Trophoblast cell (in vitro differentiated cells and primary cell): ENCODE measurements around the gene PPP4R1.

ENCODE experiments used
- DNase-seq, 2 donors: peaks; one replicate each; pipeline ENCODE4 v3.0.0-alpha.2; 2016
- H2AFZ ChIP-seq: 2 replicates; pipeline ENCODE4 v1.6.1; 2013; ENCODE audit warnings: low read length, moderate library complexity, mild to moderate bottlenecking; ENCODE audit not compliant: insufficient read depth, poor library complexity
- H2AK5ac ChIP-seq: 2 replicates; pipeline ENCODE4 v1.6.1; 2013; ENCODE audit warnings: mild to moderate bottlenecking, low read length
- H2BK120ac ChIP-seq: 2 replicates; pipeline ENCODE4 v1.6.1; 2013; ENCODE audit warnings: low read length, mild to moderate bottlenecking, moderate library complexity; ENCODE audit not compliant: insufficient read depth, poor library complexity
- H2BK12ac ChIP-seq: 2 replicates; pipeline ENCODE4 v1.6.1; 2013; ENCODE audit warnings: mild to moderate bottlenecking, low read length, moderate library complexity
- H2BK5ac ChIP-seq: 2 replicates; pipeline ENCODE4 v1.6.1; 2013; ENCODE audit warnings: low read length, low read depth, moderate library complexity, mild to moderate bottlenecking; ENCODE audit not compliant: poor library complexity
- H3K14ac ChIP-seq: 2 replicates; pipeline ENCODE4 v1.6.1; 2013; ENCODE audit warnings: mild to moderate bottlenecking, low read length
- H3K18ac ChIP-seq: 2 replicates; pipeline ENCODE4 v1.6.1; 2013; ENCODE audit warnings: mild to moderate bottlenecking, low read length
- H3K23ac ChIP-seq: 2 replicates; pipeline ENCODE4 v1.6.1; 2013; ENCODE audit warnings: low read length
- H3K27ac ChIP-seq: 2 replicates; pipeline ENCODE4 v1.5.1; 2013; ENCODE audit warnings: low read depth, mild to moderate bottlenecking, inconsistent platforms, low read length, moderate library complexity
- H3K27me3 ChIP-seq: 2 replicates; pipeline ENCODE4 v1.6.1; 2013; ENCODE audit warnings: inconsistent platforms, mild to moderate bottlenecking, low read length, moderate library complexity; ENCODE audit not compliant: insufficient read depth
- H3K36me3 ChIP-seq, 2 experiments: 1 replicate in 1 of 2; 2 replicates in 1 of 2; pipeline ENCODE4 v1.6.1; 2013; ENCODE audit warnings: low read length in 2 of 2, mild to moderate bottlenecking in 2 of 2, moderate library complexity in 1 of 2; ENCODE audit not compliant: insufficient read depth in 2 of 2, control insufficient read depth in 1 of 2
- H3K4ac ChIP-seq: 2 replicates; pipeline ENCODE4 v1.6.1; 2013; ENCODE audit warnings: low read depth, mild to moderate bottlenecking, low read length, moderate library complexity
- H3K4me1 ChIP-seq, 2 experiments: 1 replicate in 1 of 2; 2 replicates in 1 of 2; pipeline ENCODE4 v1.6.1; 2013; ENCODE audit warnings: low read length in 2 of 2, mild to moderate bottlenecking in 2 of 2, moderate library complexity in 1 of 2; ENCODE audit not compliant: insufficient read depth in 2 of 2, control insufficient read depth in 1 of 2
- H3K4me2 ChIP-seq: 2 replicates; pipeline ENCODE4 v1.6.1; 2013; ENCODE audit warnings: inconsistent platforms, mild to moderate bottlenecking, low read length, moderate library complexity
- H3K4me3 ChIP-seq: 2 replicates; pipeline ENCODE4 v1.5.1; 2013; ENCODE audit warnings: mild to moderate bottlenecking, low read depth, low read length, inconsistent platforms
- H3K79me1 ChIP-seq: one replicate; pipeline ENCODE4 v1.6.1; 2013; ENCODE audit warnings: low read length
- H3K79me2 ChIP-seq: 2 replicates; pipeline ENCODE4 v1.6.1; 2013; ENCODE audit warnings: low read length, mild to moderate bottlenecking; ENCODE audit not compliant: control insufficient read depth, insufficient read depth, poor library complexity
- H3K9ac ChIP-seq: 2 replicates; pipeline ENCODE4 v1.6.1; 2013; ENCODE audit warnings: mild to moderate bottlenecking, low read length
- H3K9me3 ChIP-seq: 2 replicates; pipeline ENCODE4 v1.6.1; 2013; ENCODE audit warnings: low read depth, mild to moderate bottlenecking, control low read depth, inconsistent platforms, low read length; ENCODE audit not compliant: insufficient read depth
- H4K12ac ChIP-seq: 2 replicates; pipeline ENCODE4 v1.6.1; 2013; ENCODE audit warnings: low read depth, mild to moderate bottlenecking, low read length, moderate library complexity
- H4K8ac ChIP-seq: 2 replicates; pipeline ENCODE4 v1.6.1; 2013; ENCODE audit warnings: low read depth, mild to moderate bottlenecking, low read length, moderate library complexity
- H4K91ac ChIP-seq: one replicate; pipeline ENCODE4 v1.6.1; 2013; ENCODE audit warnings: low read depth, mild to moderate bottlenecking, low read length, moderate library complexity
- WGBS: extraction: QIAGEN DNeasy Blood & Tissue Kit; methylation state at CpG from one replicate; pipeline ENCODE4 v1.1.7; 2013; ENCODE audit warnings: missing lambda C conversion rate; ENCODE audit not compliant: insufficient read length, insufficient coverage; ENCODE audit errors: extremely low coverage; 5-methylcytosine and 5-hydroxymethylcytosine counted together

Gene PPP4R1

GRCh38 chr18:9659499-9660375 is 45.4 kb upstream of the PPP4R1 start:
- Histone ChIP-seq H2BK120ac (no peak overlapping the region), H3K18ac (no peak overlapping the region), H2AFZ (no peak overlapping the region), H3K9ac (no peak overlapping the region), H2BK5ac (no peak overlapping the region), H3K27ac (no peak overlapping the region), H3K23ac (no peak overlapping the region), H2BK12ac (peak overlapping the region; percentile 9), H2AK5ac (no peak overlapping the region), H3K4me2 (no peak overlapping the region), H3K79me2 (no peaks in the 10 kb centered on the region), H4K12ac (no peak overlapping the region), H3K9me3 (no peaks in the 10 kb centered on the region), H3K36me3 (no peaks in the 10 kb centered on the region), H3K14ac (peak overlapping the region; percentile 40), H3K79me1 (peaks cover 6% of the 10 kb centered on the region), H3K4me3 (no peak overlapping the region), H3K27me3 (no peaks in the 10 kb centered on the region), H4K91ac (no peak overlapping the region), H3K4ac (no peak overlapping the region), H3K4me1 (peaks cover 5 to 10% of the 10 kb centered on the region in 2 experiments), H4K8ac (no peak overlapping the region)
- no peak for DNase-seq
- WGBS, result no CpG with 5 or more reads among the region's 24 CpGs

DNA sequence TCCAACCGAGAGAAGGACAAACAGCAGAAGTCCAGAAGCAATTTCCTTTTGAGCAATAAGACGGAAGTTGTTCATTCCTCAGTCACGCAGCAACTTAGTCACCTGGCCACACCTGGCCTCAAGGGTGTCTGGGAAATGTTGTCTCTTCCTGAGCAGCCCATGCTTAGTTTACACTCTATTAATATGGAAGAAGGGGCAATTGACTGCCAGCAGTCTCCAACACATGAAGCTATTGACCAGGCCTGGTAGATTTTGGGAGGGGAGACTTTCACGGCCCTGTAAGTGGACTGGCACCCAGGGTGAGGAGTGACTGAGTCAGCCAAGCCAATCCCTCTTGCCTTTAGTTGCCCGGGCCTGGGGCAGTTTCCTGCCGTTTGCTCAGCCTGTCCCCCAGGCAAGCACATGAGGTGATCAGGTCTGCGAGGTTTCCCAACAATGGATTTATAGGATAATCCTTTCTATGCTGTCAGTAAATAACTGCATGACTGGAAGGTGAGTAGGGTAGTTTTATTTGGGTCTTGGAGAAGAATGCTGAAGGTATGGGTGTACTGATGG is 43.8 kb upstream of the PPP4R1 start:
- H3K79me2 ChIP-seq, result no peaks in the 10 kb centered on the region
- H3K36me3 ChIP-seq, result no peaks in the 10 kb centered on the region
- H2BK12ac ChIP-seq, result no peak overlapping the region
- peak; percentile 60 to 61 for DNase-seq
- H2AK5ac ChIP-seq, result no peak overlapping the region
- no peaks in the 10 kb centered on the region for H3K27me3 ChIP-seq
- no peak overlapping the region for H2BK5ac ChIP-seq
- H3K4me3 ChIP-seq, result no peak overlapping the region
- H3K4me2 ChIP-seq, result no peak overlapping the region
- peak overlapping the region; percentile 62 for H4K8ac ChIP-seq
- no CpG with 5 or more reads among the region's 7 CpGs for WGBS
- H2AFZ ChIP-seq, result no peak overlapping the region
- peak overlapping the region; percentile 3 for H4K91ac ChIP-seq
- H3K27ac ChIP-seq, result no peak overlapping the region
- peaks cover 5 to 6% of the 10 kb centered on the region in 2 experiments for H3K4me1 ChIP-seq
- H3K23ac ChIP-seq, result no peak overlapping the region
- no peak overlapping the region for H3K14ac ChIP-seq
- H3K4ac ChIP-seq, result no peak overlapping the region
- no peaks in the 10 kb centered on the region for H3K9me3 ChIP-seq
- peaks cover 5% of the 10 kb centered on the region for H3K79me1 ChIP-seq
- no peak overlapping the region for H2BK120ac ChIP-seq
- H4K12ac ChIP-seq, result no peak overlapping the region
- H3K18ac ChIP-seq, result peak overlapping the region; percentile 26
- H3K9ac ChIP-seq, result no peak overlapping the region

- Histone ChIP-seq H3K79me2 (no peaks in the 10 kb centered on the region), H2AFZ (no peak overlapping the region), H3K18ac (no peak overlapping the region), H3K4me3 (no peak overlapping the region), H2BK5ac (no peak overlapping the region), H2BK120ac (no peak overlapping the region), H2AK5ac (no peak overlapping the region), H3K14ac (no peak overlapping the region), H3K27ac (no peak overlapping the region), H3K4ac (no peak overlapping the region), H3K9ac (no peak overlapping the region), H3K4me2 (no peak overlapping the region), H3K79me1 (peaks cover 5% of the 10 kb centered on the region), H3K23ac (no peak overlapping the region), H3K9me3 (no peaks in the 10 kb centered on the region), H4K91ac (no peak overlapping the region), H2BK12ac (no peak overlapping the region), H3K36me3 (no peaks in the 10 kb centered on the region), H4K12ac (no peak overlapping the region), H3K27me3 (no peaks in the 10 kb centered on the region), H3K4me1 (peaks cover 5% of the 10 kb centered on the region in 2 experiments), H4K8ac (no peak overlapping the region)
- WGBS, result no CpG with 5 or more reads among the region's 1 CpG
- DNase-seq, result no peak
Observed at GRCh38 chr18:9655232-9655767, 40.9 kb upstream of the PPP4R1 start.

- Histone ChIP-seq H3K14ac (no peak overlapping the region), H2AFZ (no peak overlapping the region), H3K4ac (no peak overlapping the region), H4K8ac (no peak overlapping the region), H3K79me1 (peaks cover 5% of the 10 kb centered on the region), H2BK120ac (no peak overlapping the region), H3K9ac (no peak overlapping the region), H3K23ac (no peak overlapping the region), H3K27ac (no peak overlapping the region), H3K18ac (no peak overlapping the region), H2AK5ac (no peak overlapping the region), H4K12ac (no peak overlapping the region), H3K9me3 (no peaks in the 10 kb centered on the region), H3K79me2 (no peaks in the 10 kb centered on the region), H2BK12ac (no peak overlapping the region), H3K36me3 (no peaks in the 10 kb centered on the region), H3K4me2 (no peak overlapping the region), H2BK5ac (no peak overlapping the region), H3K4me3 (no peak overlapping the region), H4K91ac (no peak overlapping the region), H3K4me1 (peaks cover 5% of the 10 kb centered on the region in 2 experiments), H3K27me3 (no peaks in the 10 kb centered on the region)
- DNase-seq, result no peak
- WGBS, result no CpG with 5 or more reads among the region's 5 CpGs
Observed at GRCh38 chr18:9653390-9653789, 39.0 kb upstream of the PPP4R1 start.
